CD14-positive monocyte (primary cell): Measurements from ENCODE around the gene ERC1. TPM values are rescaled to one million over a fixed set of nuclear protein-coding genes. Genes with fewer than 3 reads are reported as not detected.

ENCODE experiments used
- DNase-seq, 3 donors: peaks; one replicate each; pipeline ENCODE4 v3.0.0-alpha.2; 2011 to 2022
- H2AFZ ChIP-seq: 2 replicates; pipeline ENCODE4 v1.6.0; 2012; ENCODE audit warnings: mild to moderate bottlenecking, low read depth, low read length, inconsistent platforms; ENCODE audit not compliant: insufficient read depth, poor library complexity, severe bottlenecking
- H3K27ac ChIP-seq, 2 donors: 1 replicate in 1 of 2; 2 replicates in 1 of 2; pipeline ENCODE4 v1.5.1; 2012 to 2013; ENCODE audit warnings: low read length in 2 of 2, control low read depth in 1 of 2, inconsistent platforms in 1 of 2, low read depth in 1 of 2, mild to moderate bottlenecking in 1 of 2
- H3K27me3 ChIP-seq, 2 donors: one replicate each; pipeline versions ENCODE4 v1.6.0 to v1.6.1; 2011 to 2013; ENCODE audit warnings: low read length in 2 of 2; ENCODE audit not compliant: control insufficient read depth in 2 of 2, insufficient read depth in 2 of 2
- H3K36me3 ChIP-seq, 2 donors: replicated peaks in 1 of 2; 1 replicate in 1 of 2; 2 replicates in 1 of 2; pipeline versions ENCODE4 v1.5.1 to v1.6.1; 2012 to 2013; ENCODE audit warnings: low read length in 2 of 2, control low read depth in 1 of 2, inconsistent platforms in 1 of 2, mild to moderate bottlenecking in 1 of 2; ENCODE audit not compliant: insufficient read depth in 2 of 2, control insufficient read depth in 1 of 2
- H3K4me1 ChIP-seq, 2 donors: 1 replicate in 1 of 2; 2 replicates in 1 of 2; pipeline versions ENCODE4 v1.5.1 to v1.6.1; 2012 to 2013; ENCODE audit warnings: low read length in 2 of 2, control low read depth in 1 of 2, inconsistent platforms in 1 of 2, mild to moderate bottlenecking in 1 of 2, moderate library complexity in 1 of 2; ENCODE audit not compliant: insufficient read depth in 2 of 2, control insufficient read depth in 1 of 2
- H3K4me2 ChIP-seq: replicated peaks from 2 replicates; pipeline ENCODE3; 2012; ENCODE audit warnings: low read length, moderate library complexity, mild to moderate bottlenecking; ENCODE audit not compliant: poor library complexity, severe bottlenecking; ENCODE audit errors: extremely low read depth
- H3K4me3 ChIP-seq, 3 experiments: fragments of 200-600 bp in 1 of 3; sonication (generic) in 1 of 3; replicated peaks in 1 of 3; 1 replicate in 2 of 3; 2 replicates in 1 of 3; pipeline ENCODE4 v1.5.1; 2011 to 2013; ENCODE audit warnings: low read length in 3 of 3, mild to moderate bottlenecking in 3 of 3, control low read depth in 2 of 3, low read depth in 2 of 3, inconsistent platforms in 1 of 3, moderate library complexity in 1 of 3
- H3K79me2 ChIP-seq: 2 replicates; pipeline ENCODE4 v1.6.0; 2012; ENCODE audit warnings: mild to moderate bottlenecking, control low read depth, inconsistent platforms, low read length, moderate library complexity; ENCODE audit not compliant: insufficient read depth
- H3K9ac ChIP-seq: 2 replicates; pipeline ENCODE4 v1.6.0; 2017; ENCODE audit warnings: low read length, mild to moderate bottlenecking; ENCODE audit not compliant: insufficient read depth, poor library complexity, severe bottlenecking
- H3K9me3 ChIP-seq, 2 donors: replicated peaks in 1 of 2; 1 replicate in 1 of 2; 2 replicates in 1 of 2; pipeline versions ENCODE4 v1.5.1 to v1.6.1; 2012 to 2013; ENCODE audit warnings: low read length in 2 of 2, control low read depth in 1 of 2; ENCODE audit not compliant: control insufficient read depth in 1 of 2, insufficient read depth in 1 of 2
- H4K20me1 ChIP-seq: 2 replicates; pipeline ENCODE4 v1.6.0; 2012; ENCODE audit warnings: mild to moderate bottlenecking, low read length, control low read depth, moderate library complexity; ENCODE audit not compliant: insufficient read depth
- H3K27ac Mint-ChIP-seq, 7 donors: one replicate each; pipeline ENCODE4 v1.8.0; 2020; ENCODE audit warnings: mild to moderate bottlenecking in 7 of 7, mixed read lengths in 7 of 7, moderate library complexity in 6 of 7, inconsistent platforms in 2 of 7
- H3K27me3 Mint-ChIP-seq, 3 donors: one replicate each; pipeline ENCODE4 v1.8.0; 2021 to 2022; ENCODE audit warnings: low read depth in 3 of 3, mild to moderate bottlenecking in 3 of 3, mixed read lengths in 3 of 3, moderate library complexity in 3 of 3, inconsistent platforms in 1 of 3
- H3K36me3 Mint-ChIP-seq, 2 donors: one replicate each; pipeline ENCODE4 v1.8.0; 2020; ENCODE audit warnings: mixed read lengths in 2 of 2, inconsistent platforms in 1 of 2, mild to moderate bottlenecking in 1 of 2
- H3K4me1 Mint-ChIP-seq: one replicate; pipeline ENCODE4 v1.8.0; 2020; ENCODE audit warnings: mild to moderate bottlenecking, mixed read lengths
- H3K4me3 Mint-ChIP-seq, 2 donors: one replicate each; pipeline ENCODE4 v1.8.0; 2020; ENCODE audit warnings: mild to moderate bottlenecking in 2 of 2, mixed read lengths in 2 of 2, moderate library complexity in 1 of 2
- H3K9me3 Mint-ChIP-seq, 7 donors: one replicate each; pipeline ENCODE4 v1.8.0; 2020 to 2022; ENCODE audit warnings: mixed read lengths in 7 of 7, mild to moderate bottlenecking in 6 of 7, moderate library complexity in 6 of 7, inconsistent platforms in 2 of 7
- CTCF ChIP-seq: fragments of 200-600 bp; IDR thresholded peaks from one replicate; pipeline ENCODE4 v1.8.0; 2022; ENCODE audit warnings: antibody characterized with exemption, mild to moderate bottlenecking
- WGBS: methylation state at CpG from one replicate; pipeline ENCODE4 v1.1.5; 2013; ENCODE audit warnings: missing lambda C conversion rate; ENCODE audit not compliant: insufficient coverage; 5-methylcytosine and 5-hydroxymethylcytosine counted together
- intact Hi-C, 2 donors: fragments of 100-400 bp; cut with micrococcal nuclease; formaldehyde crosslinking; loops; one replicate each; pipeline versions ENCODE4 v1.15.0 to v1.15.1; 2023
- polyA plus RNA-seq, 3 donors: library from polyadenylated mRNA; depleted of rRNA in 1 of 3; unstranded in 2 of 3; stranded (reverse) in 1 of 3; fragments of 300-500 nt in 2 of 3; fragments of >200 nt in 1 of 3; fragmentation: Illumina TruSeq in 2 of 3; gene quantifications; 1 replicate in 2 of 3; 2 replicates in 1 of 3; pipeline ENCODE4 v1.2.3, GENCODE V29; 2012 to 2021

ERC1 gene
- polyA plus RNA-seq, 3 donors, result 4.0 to 14.3 (median 5.1) TPM

- Histone ChIP-seq H3K36me3 (peaks cover 0 to 8% of the 10 kb centered on the region in 2 donors), H3K4me2 (no peak overlapping the region), H3K79me2 (no peaks in the 10 kb centered on the region), H2AFZ (no peak overlapping the region), H4K20me1 (no peaks in the 10 kb centered on the region), H3K9me3 (no peaks in the 10 kb centered on the region), H3K4me1 (no peaks in the 10 kb centered on the region), H3K9ac (no peak overlapping the region), H3K27me3 (no peaks in the 10 kb centered on the region), H3K27ac (no peak overlapping the region), H3K4me3 (no peak overlapping the region)
- Mint-ChIP-seq H3K9me3 (peaks cover 0 to 2% (median 0%) of the 10 kb centered on the region in 7 donors), H3K36me3 (peaks cover 21 to 22% of the 10 kb centered on the region in 2 donors), H3K27me3 (no peaks in the 10 kb centered on the region), H3K4me1 (peaks cover 8% of the 10 kb centered on the region), H3K4me3 (no peak overlapping the region), H3K27ac (no peak overlapping the region)
- WGBS, result 100% methylated on average over 1 of the region's 5 CpGs
- no peak for DNase-seq
- intact Hi-C loops, result no loop called here
- TF ChIP-seq CTCF, result no peak
These were observed 475.6 kb downstream of the ERC1 start for GRCh38 chr12:1466481-1467154.

DNA sequence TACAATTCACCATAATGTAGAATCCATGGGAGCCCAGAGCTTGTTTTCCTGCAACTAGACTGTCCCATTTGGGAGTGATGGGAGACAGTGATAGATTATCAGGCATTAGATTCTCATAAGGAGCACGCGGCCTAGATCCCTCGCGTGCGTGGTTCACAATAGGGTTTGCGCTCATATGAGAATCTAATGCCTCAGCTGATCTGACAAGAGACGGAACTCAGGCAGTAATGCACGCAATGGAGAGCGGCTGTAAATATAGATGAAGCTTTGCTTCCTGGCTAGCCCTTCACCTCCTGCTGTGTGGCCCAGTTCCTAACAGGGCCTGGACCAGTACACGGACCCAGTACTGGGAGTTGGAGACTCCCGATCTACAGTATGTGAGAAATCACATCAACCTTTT, 476.7 kb downstream of the ERC1 start:
- intact Hi-C loops, result no loop called here
- Histone ChIP-seq H3K27ac (no peak overlapping the region), H3K4me1 (peaks cover 1 to 6% of the 10 kb centered on the region in 2 donors), H2AFZ (no peak overlapping the region), H3K9me3 (no peaks in the 10 kb centered on the region), H3K4me2 (no peak overlapping the region), H3K79me2 (no peaks in the 10 kb centered on the region), H3K27me3 (no peaks in the 10 kb centered on the region), H3K36me3 (peaks cover 0 to 8% of the 10 kb centered on the region in 2 donors), H3K4me3 (no peak overlapping the region), H3K9ac (no peak overlapping the region), H4K20me1 (no peaks in the 10 kb centered on the region)
- H3K27ac Mint-ChIP-seq, result no peak overlapping the region
- no peak for TF ChIP-seq CTCF
- WGBS, result 98% methylated on average over 5 of the region's 11 CpGs
- H3K36me3 Mint-ChIP-seq, result peaks cover 21% of the 10 kb centered on the region in 2 donors
- DNase-seq, result no peak
- H3K4me3 Mint-ChIP-seq, result no peak overlapping the region
- H3K27me3 Mint-ChIP-seq, result no peaks in the 10 kb centered on the region
- peaks cover 0 to 2% (median 0%) of the 10 kb centered on the region in 7 donors for H3K9me3 Mint-ChIP-seq
- peaks cover 8% of the 10 kb centered on the region for H3K4me1 Mint-ChIP-seq
